ENCODE measurements around the gene OSBPL5. TPM values are rescaled to one million over a fixed set of nuclear protein-coding genes. Genes with fewer than 3 reads are reported as not detected.
A peak's percentile ranks its signal among the peaks of the same experiment; 100 is the strongest.

Gene OSBPL5
- polyA plus RNA-seq, 3 donors, result 3.1 to 30.3 (median 6.8) TPM

DNA sequence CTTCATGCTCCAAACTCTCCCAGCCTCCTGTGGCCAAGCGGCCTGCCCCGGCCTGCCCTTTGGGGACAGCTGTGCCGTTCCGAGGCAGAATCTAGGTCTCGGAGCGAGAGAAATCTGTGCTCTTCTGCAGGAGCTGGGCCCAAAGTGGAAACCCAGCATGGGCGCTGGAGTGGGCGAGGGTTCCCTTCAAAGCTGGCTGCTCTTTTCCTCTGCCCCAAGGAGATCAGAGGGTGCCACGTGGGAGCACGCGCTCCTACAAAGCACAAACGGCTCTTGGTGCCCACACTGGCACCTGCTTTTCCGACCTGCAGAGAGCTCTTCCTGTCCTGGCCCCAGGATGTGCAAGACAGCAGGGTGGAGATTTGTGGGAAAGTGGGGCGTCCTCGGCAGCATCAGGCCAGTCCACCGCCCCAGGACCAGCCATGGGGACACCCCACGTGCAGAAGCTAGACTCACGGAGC lies 6.9 kb downstream of the OSBPL5 start:
- H3K79me2 ChIP-seq (ENCODE audit: insufficient read depth, low read length), result peaks cover 100% of the 10 kb centered on the region
- peaks cover 1 to 4% (median 4%) of the 10 kb centered on the region in 3 donors for H3K27me3 Mint-ChIP-seq (ENCODE audit: low read depth in 3 of 3)
- peak overlapping the region in 1 of 2 donors; percentile 92 for H3K27ac ChIP-seq (ENCODE audit: low read depth in 1 of 2, low read length in 2 of 2)
- H3K27ac Mint-ChIP-seq, result peak overlapping the region in 4 of 7 donors; percentile 4 to 94 (median 37)
- intact Hi-C loops (cut with micrococcal nuclease), result no loop called here
- H3K4me3 Mint-ChIP-seq, result no peak overlapping the region
- peaks cover 89% of the 10 kb centered on the region for H3K4me1 Mint-ChIP-seq
- peaks cover 12 to 17% of the 10 kb centered on the region in 2 donors for H3K36me3 Mint-ChIP-seq
- H3K4me1 ChIP-seq (ENCODE audit: control insufficient read depth in 1 of 2, insufficient read depth in 2 of 2, low read length in 2 of 2), result peaks cover 71 to 99% of the 10 kb centered on the region in 2 donors
- H2AFZ ChIP-seq (ENCODE audit: insufficient read depth, low read depth, low read length, poor library complexity, severe bottlenecking), result no peak overlapping the region
- DNase-seq, result no peak
- peak overlapping the region; percentile 67 for H3K9ac ChIP-seq (ENCODE audit: insufficient read depth, low read length, poor library complexity, severe bottlenecking)
- TF ChIP-seq, protein P1, sequence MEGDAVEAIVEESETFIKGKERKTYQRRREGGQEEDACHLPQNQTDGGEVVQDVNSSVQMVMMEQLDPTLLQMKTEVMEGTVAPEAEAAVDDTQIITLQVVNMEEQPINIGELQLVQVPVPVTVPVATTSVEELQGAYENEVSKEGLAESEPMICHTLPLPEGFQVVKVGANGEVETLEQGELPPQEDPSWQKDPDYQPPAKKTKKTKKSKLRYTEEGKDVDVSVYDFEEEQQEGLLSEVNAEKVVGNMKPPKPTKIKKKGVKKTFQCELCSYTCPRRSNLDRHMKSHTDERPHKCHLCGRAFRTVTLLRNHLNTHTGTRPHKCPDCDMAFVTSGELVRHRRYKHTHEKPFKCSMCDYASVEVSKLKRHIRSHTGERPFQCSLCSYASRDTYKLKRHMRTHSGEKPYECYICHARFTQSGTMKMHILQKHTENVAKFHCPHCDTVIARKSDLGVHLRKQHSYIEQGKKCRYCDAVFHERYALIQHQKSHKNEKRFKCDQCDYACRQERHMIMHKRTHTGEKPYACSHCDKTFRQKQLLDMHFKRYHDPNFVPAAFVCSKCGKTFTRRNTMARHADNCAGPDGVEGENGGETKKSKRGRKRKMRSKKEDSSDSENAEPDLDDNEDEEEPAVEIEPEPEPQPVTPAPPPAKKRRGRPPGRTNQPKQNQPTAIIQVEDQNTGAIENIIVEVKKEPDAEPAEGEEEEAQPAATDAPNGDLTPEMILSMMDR (IDR thresholded peaks at IDR 0.05), result no peak
- no peaks in the 10 kb centered on the region for H3K27me3 ChIP-seq (ENCODE audit: control insufficient read depth in 2 of 2, insufficient read depth in 2 of 2, low read length in 2 of 2)
- peaks cover 0 to 4% (median 0%) of the 10 kb centered on the region in 7 donors for H3K9me3 Mint-ChIP-seq
- H3K4me2 ChIP-seq (replicated peaks; ENCODE audit: extremely low read depth, low read length, poor library complexity, severe bottlenecking), result no peak overlapping the region
- 94% methylated on average over 15 of the region's 18 CpGs for WGBS (ENCODE audit: insufficient coverage)
- H3K9me3 ChIP-seq (replicated peaks in 1 of 2; ENCODE audit: control insufficient read depth in 1 of 2, insufficient read depth in 1 of 2, low read length in 2 of 2), result no peaks in the 10 kb centered on the region
- H3K4me3 ChIP-seq (replicated peaks in 1 of 3; ENCODE audit: low read depth in 2 of 3, low read length in 3 of 3), result no peak overlapping the region
- peaks cover 98% of the 10 kb centered on the region for H4K20me1 ChIP-seq (ENCODE audit: insufficient read depth, low read length)
- no peaks in the 10 kb centered on the region for H3K36me3 ChIP-seq (replicated peaks in 1 of 2; ENCODE audit: control insufficient read depth in 1 of 2, insufficient read depth in 2 of 2, low read length in 2 of 2)

GRCh38 chr11:3157381-3158130 lies 7.6 kb downstream of the OSBPL5 start:
- Histone ChIP-seq H3K36me3 (replicated peaks in 1 of 2; ENCODE audit: control insufficient read depth in 1 of 2, insufficient read depth in 2 of 2, low read length in 2 of 2) (peaks cover 0 to 2% of the 10 kb centered on the region in 2 donors), H3K9ac (ENCODE audit: insufficient read depth, low read length, poor library complexity, severe bottlenecking) (peak overlapping the region; percentile 67), H3K9me3 (replicated peaks in 1 of 2; ENCODE audit: control insufficient read depth in 1 of 2, insufficient read depth in 1 of 2, low read length in 2 of 2) (no peaks in the 10 kb centered on the region), H3K4me2 (replicated peaks; ENCODE audit: extremely low read depth, low read length, poor library complexity, severe bottlenecking) (no peak overlapping the region), H2AFZ (ENCODE audit: insufficient read depth, low read depth, low read length, poor library complexity, severe bottlenecking) (no peak overlapping the region), H3K27me3 (ENCODE audit: control insufficient read depth in 2 of 2, insufficient read depth in 2 of 2, low read length in 2 of 2) (no peaks in the 10 kb centered on the region), H3K79me2 (ENCODE audit: insufficient read depth, low read length) (peaks cover 100% of the 10 kb centered on the region), H4K20me1 (ENCODE audit: insufficient read depth, low read length) (peaks cover 98% of the 10 kb centered on the region), H3K4me3 (replicated peaks in 1 of 3; ENCODE audit: low read depth in 2 of 3, low read length in 3 of 3) (peak overlapping the region in 1 of 3 experiments; percentile 61), H3K4me1 (ENCODE audit: control insufficient read depth in 1 of 2, insufficient read depth in 2 of 2, low read length in 2 of 2) (peaks cover 75 to 96% of the 10 kb centered on the region in 2 donors), H3K27ac (ENCODE audit: low read depth in 1 of 2, low read length in 2 of 2) (peak overlapping the region; percentile 69 to 92)
- peak overlapping the region in 6 of 7 donors; percentile 50 to 96 (median 90) for H3K27ac Mint-ChIP-seq
- intact Hi-C loops (cut with micrococcal nuclease), result no loop called here
- peaks cover 0 to 4% (median 0%) of the 10 kb centered on the region in 7 donors for H3K9me3 Mint-ChIP-seq
- peaks cover 87% of the 10 kb centered on the region for H3K4me1 Mint-ChIP-seq
- WGBS (ENCODE audit: insufficient coverage), result 78% methylated on average over 15 of the region's 22 CpGs
- TF ChIP-seq, protein P1 (IDR thresholded peaks at IDR 0.05), result no peak
- H3K27me3 Mint-ChIP-seq (ENCODE audit: low read depth in 3 of 3), result peaks cover 1 to 4% (median 4%) of the 10 kb centered on the region in 3 donors
- H3K36me3 Mint-ChIP-seq, result peaks cover 14 to 19% of the 10 kb centered on the region in 2 donors
- DNase-seq, result no peak
- H3K4me3 Mint-ChIP-seq, result no peak overlapping the region
